RWPE1 (cell line): ENCODE data around the gene ERO1B.

Experiments
- CTCF ChIA-PET: fragments of 350-600 bp; sonication (Branson Sonifier 250); formaldehyde crosslinking; extraction: SDS; loops from one replicate; lab custom pipeline; 2021; lab: Yijun Ruan, JAX
- POLR2A ChIA-PET: fragments of 400-600 bp; formaldehyde crosslinking; extraction: SDS; loops from one replicate; lab custom pipeline; 2020; ENCODE audit warnings: antibody characterized with exemption; ENCODE audit not compliant: low non-redundant PET; lab: Yijun Ruan, JAX
- DNase-seq: peaks from one replicate; pipeline ENCODE4 v3.0.0; 2012; ENCODE audit warnings: low spot score
- H3K27ac ChIP-seq: fragments of 450-650 bp; 2 replicates; pipeline ENCODE4 v1.5.1; 2017
- TF ChIP-seq, protein P1 (sequence below): fragments of 450-650 bp; conservative IDR thresholded peaks from 2 replicates; pipeline ENCODE4 v1.5.1; 2017; ENCODE audit warnings: low read depth, mild to moderate bottlenecking

The ERO1B gene

DNA sequence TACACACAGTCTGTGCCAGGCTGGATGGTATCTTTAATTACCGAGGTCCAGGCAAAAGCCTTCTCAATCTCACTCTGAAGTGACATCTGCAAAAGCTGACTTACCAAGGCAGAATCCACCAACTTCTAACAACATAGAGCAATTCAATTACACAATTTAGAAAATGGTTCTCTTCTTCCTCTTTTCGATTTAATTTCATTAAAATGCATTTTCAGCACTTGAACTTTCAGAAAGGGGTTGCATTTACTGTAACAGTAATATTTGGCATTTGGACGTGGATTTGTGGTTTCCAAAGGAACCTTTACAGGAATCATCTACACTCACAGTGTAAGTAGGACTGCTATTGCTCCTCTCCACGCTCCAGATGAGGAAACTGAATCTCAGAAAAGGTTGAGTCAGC lies 53.3 kb downstream of the ERO1B start:
- TF ChIP-seq, protein P1, sequence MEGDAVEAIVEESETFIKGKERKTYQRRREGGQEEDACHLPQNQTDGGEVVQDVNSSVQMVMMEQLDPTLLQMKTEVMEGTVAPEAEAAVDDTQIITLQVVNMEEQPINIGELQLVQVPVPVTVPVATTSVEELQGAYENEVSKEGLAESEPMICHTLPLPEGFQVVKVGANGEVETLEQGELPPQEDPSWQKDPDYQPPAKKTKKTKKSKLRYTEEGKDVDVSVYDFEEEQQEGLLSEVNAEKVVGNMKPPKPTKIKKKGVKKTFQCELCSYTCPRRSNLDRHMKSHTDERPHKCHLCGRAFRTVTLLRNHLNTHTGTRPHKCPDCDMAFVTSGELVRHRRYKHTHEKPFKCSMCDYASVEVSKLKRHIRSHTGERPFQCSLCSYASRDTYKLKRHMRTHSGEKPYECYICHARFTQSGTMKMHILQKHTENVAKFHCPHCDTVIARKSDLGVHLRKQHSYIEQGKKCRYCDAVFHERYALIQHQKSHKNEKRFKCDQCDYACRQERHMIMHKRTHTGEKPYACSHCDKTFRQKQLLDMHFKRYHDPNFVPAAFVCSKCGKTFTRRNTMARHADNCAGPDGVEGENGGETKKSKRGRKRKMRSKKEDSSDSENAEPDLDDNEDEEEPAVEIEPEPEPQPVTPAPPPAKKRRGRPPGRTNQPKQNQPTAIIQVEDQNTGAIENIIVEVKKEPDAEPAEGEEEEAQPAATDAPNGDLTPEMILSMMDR: no peak
- DNase-seq: no peak
- no peak overlapping the region for H3K27ac ChIP-seq
- POLR2A ChIA-PET: no interaction called here
- CTCF ChIA-PET: no interaction called here

DNA sequence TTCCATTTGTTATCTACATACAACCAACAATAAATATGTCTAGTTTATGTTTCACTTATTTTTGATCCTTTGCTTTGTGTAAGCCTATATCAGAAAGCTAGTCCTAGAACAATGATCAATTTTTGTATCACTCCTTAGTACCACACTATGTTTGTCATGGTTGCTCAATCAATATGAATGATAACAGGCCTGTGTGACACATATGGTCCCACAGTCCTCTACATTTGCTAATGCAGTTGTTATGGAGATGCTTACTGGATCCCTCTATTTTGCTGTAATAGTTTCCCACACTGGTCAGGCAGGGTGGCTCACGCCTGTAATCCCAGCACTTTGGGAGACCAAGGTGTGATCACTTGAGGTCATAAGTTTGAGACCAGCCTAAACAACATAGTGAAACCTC lies 59.1 kb downstream of the ERO1B start:
- no peak overlapping the region for H3K27ac ChIP-seq
- TF ChIP-seq, protein P1: no peak
- ChIA-PET CTCF (no interaction called here), POLR2A (interaction anchor here (0.6 kb wide), 1 partner anchor 270 kb away, joined by 3 read pairs; no protein-coding TSS in a partner anchor)
- no peak for DNase-seq

DNA sequence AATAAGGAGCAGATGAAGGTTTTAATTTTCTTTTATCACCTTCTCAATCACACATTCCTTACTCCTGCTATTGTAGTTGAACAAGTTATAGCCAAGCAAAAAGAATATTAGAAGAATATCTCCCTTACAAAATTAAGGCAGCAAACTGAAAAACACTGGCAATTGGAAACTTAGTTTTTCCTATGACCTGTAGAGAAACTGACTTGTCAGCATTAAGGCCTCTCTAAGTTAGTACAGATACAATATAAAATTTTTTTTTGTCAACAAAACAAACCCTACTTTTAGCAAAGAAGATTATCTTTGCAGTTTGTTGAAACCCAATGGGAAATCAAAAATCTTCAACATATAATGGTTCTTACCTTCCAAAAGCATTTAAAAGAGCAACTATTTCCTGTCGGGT lies 61.3 kb downstream of the ERO1B start:
- TF ChIP-seq, protein P1: no peak
- no peak for DNase-seq
- ChIA-PET POLR2A (no interaction called here), CTCF (no interaction called here)
- H3K27ac ChIP-seq: no peak overlapping the region

DNA sequence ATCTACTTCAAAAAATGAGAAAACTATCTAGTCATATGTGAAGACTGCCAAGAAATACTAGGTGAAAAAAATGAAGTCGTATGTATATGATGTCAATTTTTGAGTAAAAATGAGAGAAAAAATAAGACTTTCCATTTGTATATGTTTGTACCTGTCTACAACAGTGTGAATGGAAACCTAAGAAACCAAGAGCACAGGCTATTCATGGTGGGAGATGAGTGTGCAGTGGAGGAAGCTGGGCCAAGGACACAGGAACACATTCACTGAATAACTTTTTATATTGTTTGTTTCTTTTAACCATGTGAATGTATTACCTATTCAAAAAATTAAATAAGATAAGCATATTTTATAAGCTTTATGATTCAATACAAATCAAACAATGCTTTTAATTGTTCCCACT lies 67.0 kb downstream of the ERO1B start:
- no peak for DNase-seq
- H3K27ac ChIP-seq: no peak overlapping the region
- TF ChIP-seq, protein P1: no peak
- CTCF ChIA-PET: interaction anchor here (0.6 kb wide), 1 partner anchor 43 kb away, joined by 6 read pairs; no protein-coding TSS in a partner anchor
- POLR2A ChIA-PET: no interaction called here

DNA sequence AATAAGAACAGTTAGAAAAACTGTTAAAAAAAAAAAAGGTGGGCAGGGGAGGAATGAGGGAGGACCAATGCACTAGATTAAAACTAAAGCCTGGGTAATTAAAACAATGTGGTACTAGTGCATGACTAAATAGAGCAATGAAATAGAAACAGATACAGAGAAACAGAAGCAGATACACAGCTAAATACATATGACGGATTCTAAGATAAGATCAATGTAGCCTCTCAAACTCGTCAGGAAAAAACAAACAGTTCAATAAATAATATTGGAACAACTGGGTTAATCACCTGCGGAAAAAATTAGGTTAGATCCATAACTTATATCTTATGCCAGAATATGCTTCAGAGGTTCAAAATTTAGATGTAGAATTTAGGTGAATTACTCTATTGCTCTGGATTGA lies 68.2 kb downstream of the ERO1B start:
- ChIA-PET POLR2A (no interaction called here), CTCF (no interaction called here)
- no peak overlapping the region for H3K27ac ChIP-seq
- TF ChIP-seq, protein P1: no peak
- no peak for DNase-seq

DNA sequence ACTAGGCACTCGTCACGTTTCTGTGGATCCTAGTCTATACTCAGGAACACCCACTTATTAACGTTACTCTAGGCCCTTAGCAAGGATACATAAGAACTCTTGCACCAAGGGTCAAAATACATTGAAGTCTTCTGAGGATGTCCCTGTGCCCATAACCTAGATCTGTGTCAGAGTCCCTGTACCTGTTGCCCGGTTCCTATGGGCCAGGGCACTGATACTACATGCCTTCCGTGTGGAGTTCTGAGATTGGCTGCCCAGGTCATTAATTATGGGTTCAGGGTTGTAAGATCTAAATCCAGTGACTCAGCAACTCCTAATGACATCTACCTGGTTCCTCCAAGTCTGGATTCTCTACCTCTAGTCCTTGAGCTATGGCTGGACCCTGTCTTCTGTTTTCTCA lies 69.9 kb downstream of the ERO1B start:
- TF ChIP-seq, protein P1: no peak
- CTCF ChIA-PET: no interaction called here
- H3K27ac ChIP-seq: no peak overlapping the region
- no peak for DNase-seq
- POLR2A ChIA-PET: no interaction called here
